ENCODE data around the gene MYH6. TPM values are rescaled to one million over a fixed set of nuclear protein-coding genes. Genes with fewer than 3 reads are reported as not detected.

The MYH6 gene
- polyA plus RNA-seq, 3 donors: 0.07 to 0.17 (median 0.16) TPM

GRCh38 chr14:23377573-23378563 lies 30.2 kb downstream of the MYH6 start:
- DNase-seq: no peak

GRCh38 chr14:23377198-23377550 lies 30.9 kb downstream of the MYH6 start:
- no peak for DNase-seq

GRCh38 chr14:23376482-23377197 lies 31.4 kb downstream of the MYH6 start, which contains the start of gene CMTM5:
CMTM5 (plus strand) TSS chr14:23377046; CDS start chr14:23377252, 206 bp downstream.
- DNase-seq: peak; percentile 22

GRCh38 chr14:23375527-23376251 lies 32.4 kb downstream of the MYH6 start:
- DNase-seq: no peak

- DNase-seq: no peak
Measured at GRCh38 chr14:23373041-23373440, 35.0 kb downstream of the MYH6 start.

GRCh38 chr14:23372509-23372908 lies 35.6 kb downstream of the MYH6 start, which contains the start of gene IL25:
IL25 (plus strand) TSS chr14:23372809.
- DNase-seq: no peak

- no peak for DNase-seq
Measured at GRCh38 chr14:23371865-23372264, 36.2 kb downstream of the MYH6 start.

GRCh38 chr14:23370221-23370620 lies 37.9 kb downstream of the MYH6 start:
- DNase-seq: no peak

GRCh38 chr14:23366426-23366921 lies 41.6 kb downstream of the MYH6 start:
- no peak for DNase-seq

- DNase-seq: peak; percentile 95
Measured at GRCh38 chr14:23365732-23366425, 42.2 kb downstream of the MYH6 start.

GRCh38 chr14:23365036-23365731 lies 42.9 kb downstream of the MYH6 start, which contains the start of gene EFS:
EFS (minus strand) TSS chr14:23365172; CDS start chr14:23365025, 147 bp downstream.
- peak; percentile 35 for DNase-seq

GRCh38 chr14:23364164-23365035 lies 43.7 kb downstream of the MYH6 start:
- DNase-seq: peak; percentile 39

- DNase-seq: no peak
Measured at GRCh38 chr14:23362200-23362599, 45.9 kb downstream of the MYH6 start.

GRCh38 chr14:23361763-23362162 lies 46.3 kb downstream of the MYH6 start:
- no peak for DNase-seq

GRCh38 chr14:23361320-23361719 lies 46.8 kb downstream of the MYH6 start:
- no peak for DNase-seq

- no peak for DNase-seq
Measured at GRCh38 chr14:23360496-23360895, 47.6 kb downstream of the MYH6 start.

- DNase-seq: no peak
Measured at GRCh38 chr14:23359722-23360447, 48.2 kb downstream of the MYH6 start.

- DNase-seq: no peak
Measured at GRCh38 chr14:23359167-23359626, 48.9 kb downstream of the MYH6 start.

All from renal pelvis (tissue), 4 donors.